SK-MEL-5 (cell line): ENCODE data around the gene CACNA2D1. TPM values are rescaled to one million over a fixed set of nuclear protein-coding genes. Genes with fewer than 3 reads are reported as not detected.
"Not testable (repeated sequence)": the region's sequence is repeated elsewhere in the genome, so short reads cannot be mapped to it uniquely, and the experiment has no call there.

Experiments
- DNase-seq: peaks from one replicate; pipeline ENCODE4 v3.0.0-alpha.2; 2016; ENCODE audit warnings: low read depth, low spot score
- in situ Hi-C: cut with HindIII; loops from 2 replicates; pipeline ENCODE4 v1.10.0; 2016; ENCODE audit warnings: low sequenced_read_pairs, high pct_unique_total_duplicates, low pct_unique_long_range_greater_than_20kb
- total RNA-seq: library from RNA; depleted of rRNA; stranded (reverse); fragments of >200 nt; shearing (Covaris generic); gene quantifications from 2 replicates; pipeline ENCODE4 v1.2.3, GENCODE V29; 2014

CACNA2D1 gene
- total RNA-seq, 1 experiment from 2014 or later = 10.3 TPM

DNA sequence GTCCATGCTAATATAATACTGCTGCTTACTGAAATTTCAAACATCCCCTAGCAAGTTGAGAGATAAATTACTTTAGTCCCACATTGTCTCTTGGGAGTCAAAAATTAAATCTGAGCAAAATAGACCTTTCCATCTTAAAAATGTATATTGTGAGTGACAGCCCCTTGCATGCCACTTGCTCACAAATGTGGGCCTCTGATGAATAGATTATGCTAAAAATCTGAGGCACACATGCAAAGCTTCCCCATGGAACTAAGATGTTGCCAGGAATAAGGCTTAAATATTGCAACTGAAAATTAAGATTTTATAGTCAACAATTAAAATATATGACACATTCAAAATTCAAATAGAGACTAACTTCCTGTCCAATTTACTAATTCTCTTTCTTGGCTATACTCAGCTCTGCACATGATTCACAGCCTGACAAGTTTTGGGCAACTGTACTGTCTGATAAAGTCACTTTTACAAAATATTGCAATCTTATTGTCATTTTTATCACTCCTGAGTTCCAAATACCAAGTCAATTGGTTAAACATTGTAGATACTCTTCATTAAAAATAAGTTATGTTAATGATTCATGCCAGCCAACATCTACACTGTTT is 301.2 kb downstream of the CACNA2D1 start:
- in situ Hi-C loops = no loop called here
- DNase-seq = no peak

DNA sequence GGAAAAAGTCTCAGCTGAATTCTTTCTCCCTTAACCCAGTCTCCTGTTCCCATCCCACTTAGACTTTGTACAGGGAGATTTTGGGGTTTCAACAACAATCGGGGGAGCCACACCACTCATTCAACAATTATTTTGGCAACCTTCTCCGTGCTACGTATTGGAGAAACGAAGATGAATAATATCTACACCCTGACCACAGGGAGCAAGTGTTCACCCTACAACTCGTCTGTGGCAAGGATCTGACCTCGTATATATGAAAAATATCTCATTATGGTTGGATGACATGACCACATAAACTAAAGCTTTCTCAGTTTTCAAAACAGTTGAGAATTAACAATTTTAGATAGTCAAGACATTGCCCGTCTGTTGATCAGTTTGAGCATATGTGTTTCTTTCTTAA is 302.1 kb downstream of the CACNA2D1 start:
- no peak for DNase-seq

DNA sequence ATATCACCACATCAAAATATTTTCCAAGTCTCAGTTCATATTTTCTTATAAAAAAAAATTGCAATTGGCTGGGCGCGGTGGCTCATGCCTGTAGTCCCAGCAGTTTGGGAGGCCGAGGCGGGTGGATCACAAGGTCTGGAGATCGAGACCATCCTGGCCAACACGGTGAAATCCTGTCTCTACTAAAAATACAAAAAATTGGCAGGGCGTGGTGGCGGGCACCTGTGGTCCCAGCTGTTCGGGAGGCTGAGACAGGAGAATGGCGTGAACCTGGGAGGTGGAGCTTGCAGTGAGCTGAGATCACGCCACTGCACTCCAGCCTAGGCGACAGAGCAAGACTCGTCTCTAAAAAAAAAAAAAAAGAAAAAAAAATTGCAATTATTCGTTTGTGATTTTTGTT is 303.0 kb downstream of the CACNA2D1 start:
- in situ Hi-C loops, DNase-seq: not testable (repeated sequence)

More for the DNA sequence above, 302.1 kb downstream of the CACNA2D1 start:
- in situ Hi-C loops = no loop called here

DNA sequence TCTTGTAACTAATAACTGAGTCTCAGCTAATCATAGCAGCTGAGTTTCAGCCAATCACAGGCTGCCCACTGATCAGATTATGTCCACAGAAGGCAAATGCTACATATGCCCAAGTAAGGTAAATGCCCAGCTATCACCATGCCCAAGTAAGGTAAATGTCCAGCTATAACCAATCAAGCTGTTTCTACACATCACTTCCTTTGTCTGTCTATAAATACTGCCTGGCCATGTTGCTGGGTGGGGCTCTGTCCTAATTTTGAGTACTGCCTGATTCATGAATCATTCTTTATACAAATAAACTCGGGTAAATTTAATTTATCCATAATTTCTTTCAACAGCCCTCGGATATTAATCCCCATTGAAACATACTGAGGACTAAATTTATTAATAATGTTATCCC is 312.4 kb downstream of the CACNA2D1 start:
- no peak for DNase-seq
- in situ Hi-C loops = no loop called here

DNA sequence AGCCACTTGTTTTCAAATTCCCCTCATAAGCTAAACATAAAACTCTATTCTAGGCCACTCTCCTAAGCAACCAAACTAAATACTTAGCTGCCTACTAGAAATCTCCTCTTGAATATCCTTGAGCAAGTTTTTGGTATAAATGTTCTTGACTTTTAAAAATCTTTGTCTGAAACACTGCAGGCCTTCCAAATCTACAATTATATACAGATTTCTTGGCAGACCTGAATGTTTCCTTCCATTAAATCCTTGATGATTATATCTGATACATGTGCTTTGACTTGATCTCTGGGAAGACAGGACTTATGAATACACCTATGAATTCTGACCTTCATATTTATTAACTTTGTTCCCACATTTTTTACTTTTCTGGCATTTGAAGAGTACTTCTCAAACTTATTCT is 314.5 kb downstream of the CACNA2D1 start:
- no peak for DNase-seq
- in situ Hi-C loops = no loop called here

DNA sequence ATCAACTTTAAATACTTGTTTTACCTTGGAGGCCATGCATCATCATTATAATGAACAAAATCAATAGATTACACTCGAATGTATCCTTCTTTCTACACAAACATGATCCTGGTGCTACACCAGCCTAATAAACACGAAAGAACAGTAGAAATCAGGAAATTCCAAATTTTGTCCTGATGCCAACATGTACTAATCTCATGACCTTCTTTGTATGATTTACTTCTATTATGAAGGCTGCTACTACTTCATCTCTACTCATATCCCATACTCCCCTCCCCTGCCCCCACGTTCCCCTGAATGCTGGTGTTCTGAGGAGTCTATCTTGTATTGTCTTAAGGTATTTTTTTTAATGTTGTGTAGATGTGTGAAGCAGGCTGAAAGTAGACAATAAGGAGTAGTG is 315.0 kb downstream of the CACNA2D1 start:
- DNase-seq = no peak
- in situ Hi-C loops = no loop called here

DNA sequence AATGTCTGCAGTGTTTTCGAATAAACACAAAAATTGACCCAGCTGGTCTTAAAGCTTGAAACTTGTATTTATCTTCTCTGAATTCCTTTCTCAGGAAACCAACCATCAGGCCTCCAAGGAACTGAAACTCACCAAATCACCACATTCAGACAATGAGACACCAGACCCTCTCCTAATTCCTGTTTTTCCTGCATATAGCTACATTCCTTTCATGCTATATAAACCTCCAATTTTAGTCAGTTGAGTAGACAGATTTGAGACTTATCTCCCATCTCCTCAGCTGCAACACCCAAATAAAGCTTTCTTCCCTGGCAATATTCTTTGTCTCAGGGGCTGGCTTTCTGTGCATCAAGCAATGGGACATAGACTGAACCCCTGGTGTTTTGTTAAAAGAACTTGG is 317.0 kb downstream of the CACNA2D1 start:
- no peak for DNase-seq
- in situ Hi-C loops = no loop called here

DNA sequence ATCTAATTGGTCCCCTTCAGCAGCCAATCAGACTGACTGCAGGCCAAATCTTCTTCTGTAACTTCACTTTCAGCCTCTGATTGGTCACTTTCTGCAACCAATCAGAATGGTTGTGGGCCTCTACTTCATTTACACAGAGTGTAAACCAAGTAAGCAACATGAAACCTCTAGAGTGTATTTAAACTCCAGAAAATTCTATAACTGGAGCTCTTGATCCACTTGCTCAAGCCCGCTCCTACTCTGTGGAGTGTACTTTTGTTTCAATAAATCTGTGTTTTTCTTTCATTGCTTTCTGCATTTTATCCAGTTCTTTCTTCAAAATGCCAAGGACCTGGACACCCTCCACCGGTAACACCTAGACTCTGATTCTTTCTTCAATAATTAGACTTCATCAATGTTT is 319.1 kb downstream of the CACNA2D1 start:
- in situ Hi-C loops = no loop called here
- DNase-seq = no peak

DNA sequence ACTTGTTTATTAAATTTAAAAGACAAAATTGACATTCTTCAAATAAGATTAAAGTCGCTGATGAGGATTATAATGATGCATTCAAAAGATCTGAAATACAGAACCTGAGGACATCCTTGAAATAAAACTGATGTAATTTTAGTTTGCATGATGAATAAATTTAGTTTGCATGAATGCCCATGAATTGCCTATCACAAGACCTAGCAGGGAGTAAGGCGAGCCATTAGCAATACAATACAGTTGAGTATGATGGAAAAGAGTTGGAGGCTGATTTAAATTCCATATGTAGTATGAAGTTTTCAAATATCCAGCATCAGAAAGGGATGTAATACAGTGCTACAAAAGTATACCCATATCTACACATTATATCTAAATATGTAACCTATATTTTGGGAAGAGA is 321.3 kb downstream of the CACNA2D1 start:
- in situ Hi-C loops = no loop called here
- no peak for DNase-seq

DNA sequence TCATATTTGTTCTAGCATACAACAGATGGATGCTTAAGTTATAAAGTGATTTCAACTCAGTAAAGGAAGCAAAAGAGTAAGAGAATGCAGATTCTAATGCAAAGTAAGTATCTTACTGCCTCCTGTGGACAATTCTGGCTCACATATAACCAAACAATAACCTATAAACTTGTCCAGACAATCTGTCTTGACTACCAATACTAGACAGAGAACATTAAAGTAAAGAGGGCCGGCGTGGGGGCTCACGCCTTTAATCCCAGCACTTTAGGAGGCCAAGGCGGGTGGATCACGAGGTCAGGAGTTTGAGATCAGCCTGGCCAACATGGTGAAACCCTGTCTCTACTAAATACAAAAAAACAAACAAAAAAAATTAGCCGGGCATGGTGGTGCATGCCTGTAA is 329.3 kb downstream of the CACNA2D1 start:
- DNase-seq = no peak
- in situ Hi-C loops = no loop called here

DNA sequence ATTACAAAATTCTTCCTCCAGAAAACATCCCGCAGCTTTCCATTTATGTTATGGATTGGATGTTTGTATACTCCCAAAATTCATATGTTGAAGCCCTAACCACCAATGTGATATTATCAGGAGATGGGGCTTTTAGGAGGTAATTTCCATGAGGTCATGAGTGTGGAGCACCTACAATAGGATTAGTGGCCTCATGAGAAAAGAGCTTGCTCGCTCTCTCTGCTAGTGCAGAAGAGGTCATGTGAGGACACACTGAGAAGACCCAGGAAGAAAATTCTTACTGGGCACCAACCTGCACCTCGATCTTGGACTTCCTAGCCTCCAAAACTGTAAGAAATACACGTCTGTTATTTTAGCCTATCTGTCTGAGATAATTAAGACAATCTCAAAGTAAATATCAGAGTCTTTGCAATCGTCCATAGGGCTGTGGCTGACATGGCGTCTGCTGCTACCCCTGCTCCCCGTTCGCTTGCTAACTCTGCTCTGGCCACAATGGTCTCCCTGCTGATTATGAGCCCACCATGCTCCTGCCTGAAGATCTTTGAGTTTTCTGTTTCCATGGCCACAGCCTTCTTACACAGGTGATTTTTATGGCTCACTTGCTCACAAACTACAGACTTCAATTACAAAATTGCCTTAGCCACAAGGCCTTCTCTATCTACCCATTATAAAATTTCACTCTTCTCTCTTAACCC is 333.3 kb downstream of the CACNA2D1 start:
- no peak for DNase-seq

DNA sequence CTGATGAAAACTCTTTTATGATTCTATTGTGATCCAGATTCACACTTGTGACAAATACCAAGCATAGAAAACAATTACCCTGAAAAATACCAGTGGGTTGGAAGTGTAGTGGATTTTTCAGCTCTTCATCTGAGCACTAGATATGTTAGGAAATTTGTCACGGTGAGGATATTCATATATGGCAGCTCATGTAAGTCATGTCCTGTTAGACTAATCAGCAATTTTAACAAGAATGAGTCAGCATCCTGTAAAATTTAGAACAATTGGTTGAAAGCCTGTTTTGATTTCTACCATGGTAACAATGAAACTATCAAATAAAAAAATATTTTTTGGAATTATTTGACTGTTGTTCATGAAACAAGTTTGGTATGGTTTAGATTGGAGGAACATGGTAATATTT is 334.3 kb downstream of the CACNA2D1 start:
- in situ Hi-C loops = no loop called here
- no peak for DNase-seq

More for the DNA sequence above, 333.3 kb downstream of the CACNA2D1 start:
- in situ Hi-C loops = no loop called here

DNA sequence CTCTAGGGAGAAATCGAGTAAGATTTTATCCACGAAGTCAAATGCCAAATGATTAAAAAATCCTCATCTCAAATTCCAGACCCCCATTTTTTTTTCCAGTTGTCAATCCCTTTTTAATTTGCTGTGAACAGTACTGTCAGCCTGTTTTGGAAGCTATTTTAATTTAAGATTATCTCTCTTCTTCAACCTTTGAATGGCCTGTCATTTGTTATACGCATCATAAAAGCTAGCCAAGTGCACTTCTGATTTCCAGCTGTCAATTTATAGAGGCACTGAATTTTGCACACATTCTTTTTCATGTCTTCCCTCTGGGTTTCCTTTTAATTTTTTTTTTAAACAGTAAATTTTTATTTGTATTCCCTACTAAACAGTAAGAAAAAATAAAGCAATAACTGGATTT is 337.4 kb downstream of the CACNA2D1 start:
- DNase-seq = no peak
- in situ Hi-C loops = no loop called here

DNA sequence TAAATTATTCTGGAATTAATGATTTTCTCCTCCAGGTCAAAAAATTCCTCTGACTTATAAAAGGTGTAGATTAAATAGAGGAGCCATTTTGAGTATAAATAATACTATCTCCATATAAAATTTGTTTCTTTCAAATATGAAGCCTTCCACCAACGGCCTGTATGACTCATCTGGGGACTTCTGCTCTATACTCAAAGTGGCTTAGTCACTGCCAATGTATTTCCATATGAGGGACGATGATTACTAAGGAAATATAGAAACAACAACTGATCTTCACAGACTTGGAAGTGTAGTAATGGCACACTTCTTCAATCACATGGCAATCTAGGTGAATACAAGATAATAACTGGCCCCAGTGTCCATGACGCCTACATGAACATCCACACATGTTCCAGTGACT is 338.1 kb downstream of the CACNA2D1 start:
- in situ Hi-C loops = no loop called here
- no peak for DNase-seq

DNA sequence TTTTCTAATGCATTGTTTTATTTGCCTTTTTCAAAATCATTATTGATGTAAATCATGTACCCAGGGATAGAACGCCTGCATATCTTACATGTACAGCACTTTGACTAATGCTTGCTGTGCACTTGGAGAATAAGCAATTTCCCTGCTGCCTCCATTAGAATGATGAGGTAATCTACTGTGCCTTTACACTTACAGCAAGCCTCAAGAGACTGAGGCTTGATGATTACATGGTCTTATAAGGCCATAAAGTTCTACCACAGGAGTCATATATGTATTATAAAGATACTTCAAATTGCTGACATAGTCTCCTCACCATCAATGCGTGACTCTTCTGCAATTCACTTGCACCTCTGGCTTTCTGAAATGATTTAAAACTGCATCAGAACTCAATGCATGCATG is 345.2 kb downstream of the CACNA2D1 start:
- in situ Hi-C loops = no loop called here
- DNase-seq = no peak

DNA sequence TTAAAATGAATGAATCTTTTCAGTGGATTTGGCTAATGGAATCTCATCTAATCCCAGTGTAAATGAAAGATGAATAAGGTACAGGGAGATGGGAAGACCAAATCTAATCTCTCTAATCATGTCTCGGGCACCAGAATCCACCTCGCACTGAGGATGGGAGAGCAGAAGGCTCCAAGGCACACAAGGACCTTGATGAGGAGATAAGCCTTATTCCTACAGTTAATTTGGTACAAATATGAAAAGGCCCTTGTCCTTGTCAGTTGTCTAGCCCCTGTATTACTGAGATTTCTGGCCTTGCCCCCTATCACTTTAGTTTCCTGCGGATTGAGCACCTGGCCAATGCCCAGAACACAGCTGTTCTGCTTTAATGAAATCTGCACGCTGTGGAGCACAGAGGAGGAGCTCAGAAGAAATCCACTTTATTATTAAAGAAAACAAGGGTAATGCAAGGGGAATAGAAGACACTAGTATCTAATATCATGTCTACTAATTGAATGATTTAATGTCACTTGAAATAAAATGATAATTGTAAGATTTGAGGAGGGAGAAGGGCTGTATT is 352.4 kb downstream of the CACNA2D1 start:
- in situ Hi-C loops = no loop called here
- no peak for DNase-seq

DNA sequence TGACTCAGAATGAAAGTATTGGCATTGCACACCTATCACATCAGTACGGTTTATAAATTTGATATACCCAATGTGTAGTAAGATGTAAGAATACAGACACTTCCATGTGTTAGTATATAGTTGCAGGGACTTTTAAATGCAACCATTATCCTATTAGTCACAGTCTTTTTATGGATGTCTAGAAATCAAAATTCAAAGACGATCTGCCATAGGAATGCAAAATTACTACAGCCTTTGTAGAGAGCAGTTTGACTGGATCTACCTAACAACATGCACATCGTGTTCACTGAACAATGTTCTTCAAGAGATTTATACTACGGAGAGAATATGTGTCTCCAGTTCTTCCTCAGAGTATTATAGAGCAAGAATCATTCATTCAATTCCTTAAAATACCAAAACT is 356.5 kb downstream of the CACNA2D1 start:
- DNase-seq = no peak
- in situ Hi-C loops = no loop called here

DNA sequence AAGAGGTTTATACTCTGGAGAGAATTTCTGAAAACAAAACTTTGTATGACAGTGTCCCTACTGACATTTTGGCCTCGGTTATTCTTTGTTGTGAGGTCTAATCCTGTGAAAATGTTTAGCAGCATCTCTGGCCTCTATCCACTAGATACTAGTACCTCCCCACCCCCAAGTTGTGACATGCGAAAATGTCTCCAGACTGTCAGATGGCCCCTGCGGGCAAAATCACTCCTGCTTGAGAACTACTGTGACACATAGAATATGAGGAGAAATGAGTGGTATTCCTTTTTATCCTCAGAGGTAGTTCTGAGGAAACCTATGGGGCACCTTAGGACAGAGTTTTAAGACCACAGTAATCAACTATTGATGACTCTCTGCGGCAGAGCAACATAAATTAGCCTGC is 358.5 kb downstream of the CACNA2D1 start:
- in situ Hi-C loops = no loop called here
- no peak for DNase-seq

DNA sequence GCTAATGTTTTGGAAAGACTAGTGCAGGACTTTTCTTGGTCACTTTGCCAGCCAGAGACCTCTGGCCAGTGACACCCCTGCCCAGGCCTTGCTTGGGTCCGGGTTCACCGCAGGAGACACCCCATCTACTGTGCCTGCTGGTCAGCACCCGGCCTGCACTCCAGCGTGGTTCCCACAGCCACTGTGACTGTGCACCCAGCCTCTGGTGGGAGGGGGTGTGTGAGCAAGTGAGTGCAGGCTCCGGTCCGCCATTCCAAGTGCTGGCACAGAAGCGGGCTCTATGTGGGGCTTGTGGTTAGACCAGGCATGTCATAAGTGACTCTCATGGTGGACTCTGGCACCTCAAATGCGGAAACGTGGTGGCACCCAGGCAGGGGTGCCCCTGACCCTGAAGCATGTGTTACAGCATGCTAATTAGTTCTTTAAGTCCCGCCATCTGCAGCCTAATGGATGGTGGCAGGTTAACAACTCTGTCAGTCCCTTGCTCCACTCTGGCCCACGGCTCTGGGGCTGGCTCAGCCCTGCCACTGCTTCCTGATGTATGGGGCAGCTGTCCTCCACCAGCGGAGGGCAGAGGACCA is 361.8 kb downstream of the CACNA2D1 start:
- in situ Hi-C loops = no loop called here
- no peak for DNase-seq
